Chondrocyte (in vitro differentiated cells): ENCODE measurements around the gene THAP10. TPM values are rescaled to one million over a fixed set of nuclear protein-coding genes. Genes with fewer than 3 reads are reported as not detected.
A peak's percentile ranks its signal among the peaks of the same experiment; 100 is the strongest.

Source experiments
- DNase-seq: peaks from one replicate; pipeline ENCODE4 v3.0.0; 2021; ENCODE audit warnings: mixed read lengths, low spot score
- H3K27ac Mint-ChIP-seq: one replicate; pipeline ENCODE4 v1.8.0; 2021; ENCODE audit warnings: mild to moderate bottlenecking, moderate library complexity, mixed read lengths; ENCODE audit not compliant: unreplicated experiment
- H3K27me3 Mint-ChIP-seq: 2 replicates; pipeline ENCODE4 v1.8.0; 2021; ENCODE audit warnings: low read depth, mixed read lengths
- H3K36me3 Mint-ChIP-seq: 2 replicates; pipeline ENCODE4 v1.8.0; 2021; ENCODE audit warnings: low read depth, mixed read lengths
- H3K4me1 Mint-ChIP-seq: 2 replicates; pipeline ENCODE4 v1.8.0; 2021; ENCODE audit warnings: low read depth, mild to moderate bottlenecking, mixed read lengths
- H3K4me3 Mint-ChIP-seq: one replicate; pipeline ENCODE4 v1.8.0; 2021; ENCODE audit warnings: mild to moderate bottlenecking, moderate library complexity, mixed read lengths; ENCODE audit not compliant: unreplicated experiment
- H3K9me3 Mint-ChIP-seq: 2 replicates; pipeline ENCODE4 v1.8.0; 2021; ENCODE audit warnings: low read depth, mixed read lengths
- total RNA-seq: library from RNA; stranded (reverse); gene quantifications from 3 replicates; pipeline ENCODE4 v1.2.1, GENCODE V29; 2021
- TF ChIP-seq, protein P1 (sequence below): fragments of 200-600 bp; sonication (generic); IDR thresholded peaks from 2 replicates; pipeline ENCODE4 v1.5.0; 2021; ENCODE audit warnings: antibody characterized with exemption, mild to moderate bottlenecking, moderate library complexity

THAP10 gene
- total RNA-seq, 1 donor from 2014 or later = 2.2 TPM

DNA sequence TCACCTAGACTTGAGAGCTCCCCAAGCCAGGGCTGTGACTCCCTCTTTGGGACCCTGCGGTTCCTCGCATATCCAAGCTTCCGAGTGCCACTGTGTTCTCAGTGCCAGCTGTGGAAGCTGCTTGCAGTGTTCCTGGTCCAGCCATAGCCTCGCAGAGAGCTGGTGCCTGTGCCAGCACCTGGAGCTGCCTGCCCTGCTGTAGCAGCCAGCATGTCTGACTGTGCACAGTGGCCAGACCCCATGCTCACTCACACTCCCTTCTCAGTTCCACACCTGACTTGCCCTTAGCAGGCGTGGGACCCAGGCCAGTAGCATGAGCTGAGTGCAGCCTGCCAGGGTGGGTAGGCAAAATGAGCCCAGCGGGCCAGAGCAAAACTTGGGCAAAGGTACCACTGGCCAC is 25.7 kb upstream of the THAP10 start:
- Mint-ChIP-seq H3K36me3 (peaks cover 5% of the 10 kb centered on the region), H3K27ac (no peak overlapping the region), H3K9me3 (no peaks in the 10 kb centered on the region), H3K27me3 (no peaks in the 10 kb centered on the region), H3K4me3 (no peak overlapping the region), H3K4me1 (peaks cover 8% of the 10 kb centered on the region)
- TF ChIP-seq, protein P1, sequence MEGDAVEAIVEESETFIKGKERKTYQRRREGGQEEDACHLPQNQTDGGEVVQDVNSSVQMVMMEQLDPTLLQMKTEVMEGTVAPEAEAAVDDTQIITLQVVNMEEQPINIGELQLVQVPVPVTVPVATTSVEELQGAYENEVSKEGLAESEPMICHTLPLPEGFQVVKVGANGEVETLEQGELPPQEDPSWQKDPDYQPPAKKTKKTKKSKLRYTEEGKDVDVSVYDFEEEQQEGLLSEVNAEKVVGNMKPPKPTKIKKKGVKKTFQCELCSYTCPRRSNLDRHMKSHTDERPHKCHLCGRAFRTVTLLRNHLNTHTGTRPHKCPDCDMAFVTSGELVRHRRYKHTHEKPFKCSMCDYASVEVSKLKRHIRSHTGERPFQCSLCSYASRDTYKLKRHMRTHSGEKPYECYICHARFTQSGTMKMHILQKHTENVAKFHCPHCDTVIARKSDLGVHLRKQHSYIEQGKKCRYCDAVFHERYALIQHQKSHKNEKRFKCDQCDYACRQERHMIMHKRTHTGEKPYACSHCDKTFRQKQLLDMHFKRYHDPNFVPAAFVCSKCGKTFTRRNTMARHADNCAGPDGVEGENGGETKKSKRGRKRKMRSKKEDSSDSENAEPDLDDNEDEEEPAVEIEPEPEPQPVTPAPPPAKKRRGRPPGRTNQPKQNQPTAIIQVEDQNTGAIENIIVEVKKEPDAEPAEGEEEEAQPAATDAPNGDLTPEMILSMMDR = no peak
- no peak for DNase-seq

- TF ChIP-seq, protein P1 = no peak
- no peak for DNase-seq
- peaks cover 10% of the 10 kb centered on the region for H3K4me1 Mint-ChIP-seq
- H3K4me3 Mint-ChIP-seq = no peak overlapping the region
- H3K9me3 Mint-ChIP-seq = no peaks in the 10 kb centered on the region
- H3K27ac Mint-ChIP-seq = no peak overlapping the region
- H3K36me3 Mint-ChIP-seq = peaks cover 3% of the 10 kb centered on the region
- no peaks in the 10 kb centered on the region for H3K27me3 Mint-ChIP-seq
These were observed 24.3 kb upstream of the THAP10 start for GRCh38 chr15:70916531-70916930.

GRCh38 chr15:70912187-70912586 is 20.0 kb upstream of the THAP10 start:
- no peak for DNase-seq
- Mint-ChIP-seq H3K4me1 (peaks cover 6% of the 10 kb centered on the region), H3K36me3 (peaks cover 18% of the 10 kb centered on the region), H3K27ac (no peak overlapping the region), H3K9me3 (peaks cover 12% of the 10 kb centered on the region), H3K4me3 (no peak overlapping the region), H3K27me3 (no peaks in the 10 kb centered on the region)
- TF ChIP-seq, protein P1 = no peak

- TF ChIP-seq, protein P1 = no peak
- Mint-ChIP-seq H3K27me3 (no peaks in the 10 kb centered on the region), H3K9me3 (peaks cover 12% of the 10 kb centered on the region), H3K4me1 (peaks cover 15% of the 10 kb centered on the region), H3K36me3 (peaks cover 18% of the 10 kb centered on the region), H3K27ac (no peak overlapping the region), H3K4me3 (no peak overlapping the region)
- DNase-seq = no peak
These were observed 18.7 kb upstream of the THAP10 start for GRCh38 chr15:70910958-70911357.

DNA sequence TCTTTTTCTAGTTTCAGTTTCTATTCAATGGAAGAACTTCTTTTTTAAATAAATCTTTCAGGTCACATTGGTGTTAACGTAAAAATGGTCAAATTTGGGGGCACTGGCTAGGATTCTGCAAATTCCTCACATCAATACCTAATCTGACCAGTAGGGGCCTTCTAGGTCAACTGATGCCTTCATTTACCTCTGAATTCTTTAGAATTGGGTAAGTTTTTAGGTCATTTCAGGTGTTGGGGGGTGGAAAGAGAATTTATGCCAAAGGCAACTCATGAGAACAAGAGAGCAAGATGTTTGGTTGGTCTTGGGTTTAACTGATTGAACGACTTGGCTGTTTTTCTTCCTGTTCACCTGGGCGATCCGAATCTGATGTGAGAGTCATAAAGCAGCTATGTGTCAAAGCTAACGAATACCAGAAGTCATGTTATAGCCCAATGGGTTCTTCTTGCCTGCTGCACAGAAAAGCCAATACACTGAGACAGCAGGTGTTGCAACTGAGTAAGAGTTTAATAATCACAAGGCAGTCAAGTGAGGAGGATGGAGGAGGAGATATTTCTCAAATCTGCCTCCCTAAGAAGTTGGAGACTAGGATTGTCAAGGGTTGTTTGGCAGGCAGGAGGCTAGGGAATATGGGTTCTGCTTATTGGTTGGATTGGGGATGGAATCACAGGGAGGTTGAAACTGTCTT is 15.7 kb upstream of the THAP10 start:
- Mint-ChIP-seq H3K4me1 (peaks cover 15% of the 10 kb centered on the region), H3K27me3 (no peaks in the 10 kb centered on the region), H3K4me3 (no peak overlapping the region), H3K27ac (no peak overlapping the region), H3K36me3 (peaks cover 18% of the 10 kb centered on the region), H3K9me3 (peaks cover 12% of the 10 kb centered on the region)
- TF ChIP-seq, protein P1 = peak; percentile 52
- no peak for DNase-seq
